ENCODE measurements around the gene ZNF219. TPM values are rescaled to one million over a fixed set of nuclear protein-coding genes. Genes with fewer than 3 reads are reported as not detected.

ZNF219 gene
- total and polyA plus RNA-seq, 10 of the 15 experiments (the other 5 are each of a cell fraction or from before 2014, with no cell fraction given): 0.16 to 6.4 (median 1.9) TPM

DNA sequence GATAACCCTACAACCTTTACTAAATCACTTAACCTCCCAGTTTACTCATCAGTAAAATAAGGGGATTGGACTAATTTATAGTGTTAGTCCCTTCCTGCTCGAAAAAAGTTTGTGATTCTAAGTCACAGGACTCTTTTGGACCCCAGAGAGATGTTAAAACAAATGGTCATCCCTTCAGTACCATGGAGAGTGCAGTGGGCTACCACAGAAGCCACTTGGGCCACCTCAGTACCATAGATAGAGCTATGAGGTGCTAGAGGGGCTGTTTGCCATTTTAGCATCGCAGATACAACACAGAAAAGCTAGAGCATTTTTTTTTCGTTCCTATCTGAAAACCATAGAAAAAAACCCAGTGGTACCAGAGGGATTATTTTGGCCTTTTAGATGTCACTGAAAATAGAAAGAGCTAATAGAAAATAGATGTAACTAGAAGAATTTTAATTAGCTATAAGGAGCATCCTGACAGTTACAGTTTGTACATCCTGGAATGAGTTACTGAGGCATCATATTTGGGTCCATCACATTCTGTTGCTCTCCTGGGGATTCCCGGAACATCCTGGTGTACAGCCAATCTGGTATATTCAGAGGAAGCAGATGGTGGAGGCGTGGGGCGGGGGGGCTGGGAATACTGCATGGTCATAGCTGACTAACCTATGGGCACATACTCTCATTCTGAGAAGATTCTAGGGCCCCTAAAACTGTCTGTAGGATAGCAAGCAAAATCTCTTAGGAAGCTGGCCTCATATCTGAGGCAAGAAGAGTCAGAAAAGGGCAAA, 2.8 kb downstream of the ZNF219 start:
- ChIA-PET SMC1A (ENCODE audit: uncharacterized antibody, unreplicated experiment) (interaction anchor here (1.2 to 5.9 kb wide), 6 partner anchors 11 to 85 kb away, joined by 3 to 78 read pairs (median 4); no protein-coding TSS in a partner anchor), RAD21 (ENCODE audit: unreplicated experiment) (interaction anchor here (1.9 to 2.2 kb wide), 4 partner anchors 9 to 81 kb away, joined by 9 to 13 read pairs (median 12); partner anchors contain the start of gene ARHGEF40), CTCF (interaction anchor here (0.7 to 6.9 kb wide), 8 partner anchors 9 to 90 kb away, joined by 3 to 194 read pairs (median 14); partner anchors contain the start of genes ARHGEF40 and TMEM253), POLR2A (interaction anchor here (1.1 to 2.2 kb wide), 2 partner anchors 9 to 80 kb away, joined by 4 to 9 read pairs; no protein-coding TSS in a partner anchor)
- ATAC-seq: no peak
- H3K9me3 ChIP-seq (replicated peaks; ENCODE audit: control insufficient read depth, insufficient read depth, low read length): no peaks in the 10 kb centered on the region
- 45% methylated on average over 4 of the region's 6 CpGs for WGBS (ENCODE audit: insufficient coverage, insufficient replicate concordance, low lambda C conversion rate, missing lambda C conversion rate)
- DNase-seq (ENCODE audit: low read depth, low spot score): no peak
- H3K4me3 ChIP-seq: no peak overlapping the region
- no TSS peak for BruUV-seq (replicated peaks)
- in situ Hi-C loops (cut with MboI) (no loop called here), intact Hi-C loops (cut with micrococcal nuclease; ENCODE audit: unreplicated experiment) (no loop called here)
- FAIRE-seq: no peak
- H3K36me3 ChIP-seq (ENCODE audit: control insufficient read depth in 2 of 2, insufficient read depth in 2 of 2, low read length in 1 of 2): no peaks in the 10 kb centered on the region
- TF ChIP-seq REST (IDR thresholded peaks at IDR 0.05; ENCODE audit: low read depth, low read length) (peak; percentile 88), RUNX3 (IDR thresholded peaks at IDR 0.05; ENCODE audit: low read length) (peak; percentile 32; the same call in 1 of the 2 replicates), IKZF1 (conservative IDR thresholded peaks at IDR 0.05) (no peak)
- no peaks in the 10 kb centered on the region for H3K4me1 ChIP-seq (ENCODE audit: control insufficient read depth, insufficient read depth, low read length)
- no peaks in the 10 kb centered on the region for H4K20me1 ChIP-seq (ENCODE audit: control insufficient read depth, insufficient read depth)
- H3K4me2 ChIP-seq (ENCODE audit: control insufficient read depth, insufficient read depth): no peak overlapping the region
- H3K79me2 ChIP-seq (ENCODE audit: control insufficient read depth, insufficient read depth, low read length): no peaks in the 10 kb centered on the region
- H3K27me3 ChIP-seq (replicated peaks in 1 of 2; ENCODE audit: control insufficient read depth in 2 of 2, insufficient read depth in 2 of 2, low read length in 1 of 2): peaks cover 2 to 3% of the 10 kb centered on the region in 2 experiments; a peak in 2 of 4 replicates
- H3K9ac ChIP-seq (ENCODE audit: control insufficient read depth, insufficient read depth, low read length): no peak overlapping the region
- no peak overlapping the region for H3K27ac ChIP-seq (ENCODE audit: control insufficient read depth, insufficient read depth)
- no peak overlapping the region for H2AFZ ChIP-seq (ENCODE audit: control insufficient read depth, low read depth, low read length)
